ENCODE data around the gene PPM1B.
"Not testable (repeated sequence)": the region's sequence is repeated elsewhere in the genome, so short reads cannot be mapped to it uniquely, and the experiment has no call there.

The PPM1B gene

GRCh38 chr2:44164617-44165016 is 4.1 kb upstream of the PPM1B start:
- no peak for DNase-seq

- no peak for DNase-seq
These were observed 2.6 kb upstream of the PPM1B start for GRCh38 chr2:44166096-44166495.

- no peak for DNase-seq
These were observed 1.3 kb upstream of the PPM1B start for GRCh38 chr2:44167311-44167907.

GRCh38 chr2:44167908-44168680 is 581 bp upstream of the PPM1B start:
- peak; percentile 91 to 93 for DNase-seq

- peak in 1 of 2 donors; percentile 36 for DNase-seq
These were observed 652 bp downstream of the PPM1B start for GRCh38 chr2:44169155-44169898.

DNA sequence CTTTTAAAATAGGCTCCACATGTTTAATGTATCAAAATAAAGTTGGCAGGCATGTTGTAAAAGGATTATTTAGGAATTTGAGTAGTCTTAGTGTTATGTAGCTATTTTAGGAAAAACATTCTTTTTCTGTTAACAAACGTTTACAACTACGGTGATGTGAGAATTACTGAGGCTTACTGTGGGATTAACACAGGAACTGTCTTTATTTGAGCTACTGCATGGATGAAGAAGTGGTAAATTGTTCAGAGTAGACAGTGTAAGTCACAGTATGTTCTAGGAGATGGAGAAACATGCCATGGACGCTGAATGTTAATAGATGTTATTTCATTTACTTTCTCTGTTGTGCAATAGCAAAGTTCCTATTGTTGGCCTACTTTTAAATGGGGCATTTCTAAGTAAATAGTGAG is 1.6 kb downstream of the PPM1B start:
- DNase-seq = no peak

DNA sequence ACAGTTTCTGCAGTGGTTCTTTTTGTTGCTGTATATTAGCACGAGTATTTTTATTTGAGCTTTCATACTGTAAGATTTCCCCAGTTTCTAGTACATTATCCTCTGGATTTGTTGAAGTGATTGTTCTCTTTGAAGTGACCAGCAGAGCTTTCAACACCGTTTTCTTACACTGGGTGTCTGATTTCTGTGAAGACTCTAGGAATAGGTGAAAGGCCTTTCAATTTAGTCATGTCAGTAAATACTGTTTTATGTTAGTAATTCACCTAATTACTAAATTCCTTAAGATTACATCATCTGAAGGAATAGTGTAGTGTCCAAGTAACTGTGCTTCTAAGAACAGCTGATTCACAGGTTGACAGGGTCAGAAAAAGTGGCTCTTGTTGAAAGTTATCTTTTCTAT is 2.3 kb downstream of the PPM1B start:
- no peak for DNase-seq

GRCh38 chr2:44171442-44171841 is 2.8 kb downstream of the PPM1B start:
- DNase-seq = not testable (repeated sequence)

DNA sequence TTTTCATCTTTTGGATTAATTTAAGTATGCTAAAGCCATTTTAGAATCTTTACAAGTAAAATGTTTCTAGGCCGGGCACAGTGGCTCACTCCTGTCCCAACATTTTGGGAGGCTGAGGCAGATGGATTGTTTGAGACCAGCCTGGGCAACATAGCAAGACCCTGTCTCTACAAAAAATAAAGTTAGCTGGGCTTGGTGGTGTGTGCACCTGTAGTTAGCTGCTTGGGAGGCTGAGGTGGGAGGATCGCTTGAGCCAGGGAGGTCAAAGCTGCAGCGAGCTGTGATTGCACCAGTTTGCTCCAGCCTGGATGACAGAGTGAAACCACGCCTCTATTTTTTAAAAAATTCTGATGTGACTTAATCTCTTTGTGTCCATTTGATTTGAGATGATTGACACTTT is 3.9 kb downstream of the PPM1B start:
- no peak for DNase-seq

DNA sequence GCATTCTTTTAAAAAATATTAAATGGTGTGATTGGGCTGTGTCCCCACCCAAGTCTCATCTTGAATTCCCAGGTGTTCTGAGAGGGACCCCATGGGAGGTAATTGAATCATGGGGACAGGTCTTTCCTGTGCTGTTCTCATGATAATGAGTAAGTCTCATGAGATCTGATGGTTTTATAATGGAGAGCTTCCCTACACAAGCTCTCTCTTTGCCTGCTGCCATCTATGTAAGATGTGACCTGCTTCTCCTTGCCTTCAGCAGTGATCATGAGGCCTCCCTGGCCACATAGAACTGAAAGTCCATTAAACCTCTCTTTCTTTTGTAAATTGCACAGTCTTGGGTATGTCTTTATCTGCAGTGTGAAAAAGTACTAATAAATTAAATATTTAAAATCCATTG is 10.3 kb downstream of the PPM1B start:
- DNase-seq = no peak

GRCh38 chr2:44181648-44182047 is 13.0 kb downstream of the PPM1B start:
- no peak for DNase-seq

- DNase-seq = no peak
These were observed 15.4 kb downstream of the PPM1B start for GRCh38 chr2:44184106-44184505.

- DNase-seq = no peak
These were observed 18.1 kb downstream of the PPM1B start for GRCh38 chr2:44186810-44187209.

DNA sequence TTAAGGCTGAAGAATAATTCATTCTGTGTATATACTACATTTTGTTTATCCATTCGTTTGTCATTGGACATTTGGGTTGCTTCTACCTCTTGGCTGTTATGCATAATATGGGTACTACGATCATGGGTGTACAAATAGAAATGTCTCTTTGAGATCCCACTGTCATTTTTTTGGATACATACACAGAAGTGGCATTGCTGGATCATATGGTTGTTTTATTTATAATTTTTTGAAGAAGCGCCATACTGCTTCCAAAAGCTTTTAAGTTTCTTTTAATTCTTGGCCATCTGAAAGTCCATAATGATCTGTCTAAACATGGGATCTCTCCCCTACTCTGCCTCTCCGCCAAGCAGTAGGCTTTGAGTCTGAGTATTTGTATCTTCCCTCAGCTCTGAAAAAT is 18.6 kb downstream of the PPM1B start:
- DNase-seq = no peak

GRCh38 chr2:44188696-44189095 is 20.0 kb downstream of the PPM1B start:
- no peak for DNase-seq

- DNase-seq = no peak
These were observed 20.4 kb downstream of the PPM1B start for GRCh38 chr2:44189104-44189503.

DNA sequence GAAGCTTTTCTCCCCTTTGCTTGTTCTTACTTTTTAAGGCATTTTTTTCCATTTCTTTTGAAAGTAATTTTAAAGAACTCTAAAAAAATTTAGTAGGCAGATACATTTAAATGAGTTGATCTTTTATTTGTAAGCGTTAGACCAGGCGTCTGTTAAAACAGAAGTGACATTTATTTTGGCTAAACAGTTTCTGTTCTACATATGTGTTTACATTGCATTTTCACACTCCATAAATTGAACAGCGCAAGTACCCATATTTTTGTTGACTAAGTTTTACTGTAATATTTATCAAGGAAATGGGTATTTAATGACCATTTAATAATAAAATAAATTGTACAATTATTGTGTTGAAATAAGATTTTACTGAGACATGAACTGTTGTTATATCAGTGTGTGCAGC is 21.9 kb downstream of the PPM1B start:
- DNase-seq = no peak

GRCh38 chr2:44191739-44192138 is 23.1 kb downstream of the PPM1B start:
- no peak for DNase-seq

DNA sequence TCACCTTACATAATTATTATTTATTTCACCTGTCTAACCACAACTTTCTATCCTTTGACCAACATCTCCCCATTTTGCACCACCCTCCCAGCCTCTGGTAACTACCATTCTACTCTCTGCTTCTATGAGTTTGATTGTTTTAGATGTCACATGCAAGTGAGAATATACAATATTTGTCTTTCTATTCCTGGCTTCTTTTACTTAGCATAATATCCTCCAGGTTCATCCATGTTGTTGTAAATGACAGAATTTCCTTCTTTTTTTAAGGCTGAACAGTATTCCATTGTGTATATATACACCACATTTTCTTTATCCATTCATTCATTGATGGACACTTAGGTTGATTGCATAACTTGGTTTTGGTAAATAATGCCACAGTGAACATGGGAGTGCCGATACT is 24.0 kb downstream of the PPM1B start:
- no peak for DNase-seq

GRCh38 chr2:44195714-44196113 is 27.0 kb downstream of the PPM1B start:
- no peak for DNase-seq

DNA sequence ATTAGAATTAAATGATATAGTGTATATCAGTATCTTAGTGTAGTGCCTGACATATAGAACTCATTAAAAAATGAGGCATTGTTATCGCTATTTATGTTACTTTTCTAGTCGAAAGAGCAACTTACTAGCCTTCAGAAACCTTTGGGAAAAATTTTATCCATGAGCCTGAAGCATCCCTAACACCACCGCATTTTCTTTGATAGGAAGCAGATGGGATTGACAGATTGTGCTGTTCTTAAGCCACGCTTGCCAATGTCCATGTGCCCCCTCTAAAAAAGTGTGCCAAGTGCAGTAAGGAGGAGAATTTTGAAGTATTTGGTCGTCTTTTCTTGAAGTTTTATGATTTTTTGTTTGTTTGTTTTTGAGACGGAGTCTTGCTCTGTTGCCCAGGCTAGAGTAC is 29.1 kb downstream of the PPM1B start:
- DNase-seq = no peak

DNA sequence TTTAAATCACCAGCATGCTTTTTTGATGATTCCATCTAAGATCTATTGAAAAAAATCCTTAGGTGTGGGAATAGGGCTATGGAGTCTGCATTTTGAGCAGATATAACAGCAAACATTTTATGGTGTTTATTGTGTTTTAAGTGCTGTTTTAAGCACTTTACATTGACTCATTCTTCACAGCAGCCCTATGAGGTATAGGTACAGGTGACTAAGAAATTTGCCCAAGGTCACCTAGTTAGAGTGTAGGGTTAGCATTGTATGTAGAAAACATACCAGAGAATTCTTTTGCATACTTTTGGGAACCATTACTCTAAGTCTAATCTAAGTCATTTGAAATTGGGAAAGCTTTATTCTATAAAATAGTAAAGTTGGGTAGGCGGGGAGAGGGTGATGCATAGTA is 31.3 kb downstream of the PPM1B start:
- no peak for DNase-seq

GRCh38 chr2:44200759-44201158 is 32.1 kb downstream of the PPM1B start:
- DNase-seq = no peak

DNA sequence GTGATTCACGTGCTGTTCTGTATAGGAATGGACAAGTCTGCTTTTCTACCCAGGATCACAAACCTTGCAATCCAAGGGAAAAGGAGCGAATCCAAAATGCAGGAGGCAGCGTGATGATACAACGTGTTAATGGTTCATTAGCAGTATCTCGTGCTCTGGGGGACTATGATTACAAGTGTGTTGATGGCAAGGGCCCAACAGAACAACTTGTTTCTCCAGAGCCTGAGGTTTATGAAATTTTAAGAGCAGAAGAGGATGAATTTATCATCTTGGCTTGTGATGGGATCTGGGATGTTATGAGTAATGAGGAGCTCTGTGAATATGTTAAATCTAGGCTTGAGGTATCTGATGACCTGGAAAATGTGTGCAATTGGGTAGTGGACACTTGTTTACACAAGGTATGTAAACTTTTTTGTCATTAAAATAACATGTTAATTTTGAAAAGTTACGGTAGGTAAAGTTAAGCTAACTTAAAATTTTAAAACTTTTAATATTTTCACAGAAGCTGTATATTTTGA is 33.0 kb downstream of the PPM1B start:
- DNase-seq = no peak

Data from stimulated activated CD4-positive, alpha-beta T cell treated with anti-CD3 and anti-CD28 coated beads, Interleukin-2, amount 100 ng/mL, for 48 hours (primary cell).